Chondrocyte (in vitro differentiated cells): ENCODE results near the gene MRFAP1. TPM values are rescaled to one million over a fixed set of nuclear protein-coding genes. Genes with fewer than 3 reads are reported as not detected.

ENCODE experiments used
- DNase-seq: peaks from one replicate; pipeline ENCODE4 v3.0.0; 2021; ENCODE audit warnings: mixed read lengths, low spot score
- H3K27ac Mint-ChIP-seq: one replicate; pipeline ENCODE4 v1.8.0; 2021; ENCODE audit warnings: mild to moderate bottlenecking, moderate library complexity, mixed read lengths; ENCODE audit not compliant: unreplicated experiment
- H3K27me3 Mint-ChIP-seq: 2 replicates; pipeline ENCODE4 v1.8.0; 2021; ENCODE audit warnings: low read depth, mixed read lengths
- H3K36me3 Mint-ChIP-seq: 2 replicates; pipeline ENCODE4 v1.8.0; 2021; ENCODE audit warnings: low read depth, mixed read lengths
- H3K4me1 Mint-ChIP-seq: 2 replicates; pipeline ENCODE4 v1.8.0; 2021; ENCODE audit warnings: low read depth, mild to moderate bottlenecking, mixed read lengths
- H3K4me3 Mint-ChIP-seq: one replicate; pipeline ENCODE4 v1.8.0; 2021; ENCODE audit warnings: mild to moderate bottlenecking, moderate library complexity, mixed read lengths; ENCODE audit not compliant: unreplicated experiment
- H3K9me3 Mint-ChIP-seq: 2 replicates; pipeline ENCODE4 v1.8.0; 2021; ENCODE audit warnings: low read depth, mixed read lengths
- CTCF ChIP-seq: fragments of 200-600 bp; sonication (generic); IDR thresholded peaks from 2 replicates; pipeline ENCODE4 v1.5.0; 2021; ENCODE audit warnings: antibody characterized with exemption, mild to moderate bottlenecking, moderate library complexity
- total RNA-seq: library from RNA; stranded (reverse); gene quantifications from 3 replicates; pipeline ENCODE4 v1.2.1, GENCODE V29; 2021

The MRFAP1 gene
- total RNA-seq, 1 donor from 2014 or later = 250 TPM

GRCh38 chr4:6606465-6607235, 33.8 kb upstream of the MRFAP1 start:
- no peak overlapping the region for H3K4me3 Mint-ChIP-seq
- H3K4me1 Mint-ChIP-seq = no peaks in the 10 kb centered on the region
- DNase-seq = no peak
- H3K36me3 Mint-ChIP-seq = peaks cover 31% of the 10 kb centered on the region
- no peak for TF ChIP-seq CTCF
- H3K27me3 Mint-ChIP-seq = no peaks in the 10 kb centered on the region
- no peak overlapping the region for H3K27ac Mint-ChIP-seq
- H3K9me3 Mint-ChIP-seq = peaks cover 12% of the 10 kb centered on the region

GRCh38 chr4:6607368-6608055, 33.0 kb upstream of the MRFAP1 start:
- Mint-ChIP-seq H3K4me1 (no peaks in the 10 kb centered on the region), H3K27me3 (no peaks in the 10 kb centered on the region), H3K9me3 (peaks cover 12% of the 10 kb centered on the region), H3K27ac (no peak overlapping the region), H3K4me3 (no peak overlapping the region), H3K36me3 (peaks cover 35% of the 10 kb centered on the region)
- no peak for TF ChIP-seq CTCF
- no peak for DNase-seq

GRCh38 chr4:6608758-6609414, 31.6 kb upstream of the MRFAP1 start:
- peak; percentile 9 for TF ChIP-seq CTCF
- H3K27me3 Mint-ChIP-seq = no peaks in the 10 kb centered on the region
- peaks cover 32% of the 10 kb centered on the region for H3K36me3 Mint-ChIP-seq

GRCh38 chr4:6609415-6610079, 30.9 kb upstream of the MRFAP1 start:
- H3K4me1 Mint-ChIP-seq = no peaks in the 10 kb centered on the region
- H3K36me3 Mint-ChIP-seq = peaks cover 27% of the 10 kb centered on the region
- TF ChIP-seq CTCF = no peak
- no peaks in the 10 kb centered on the region for H3K27me3 Mint-ChIP-seq
- no peak for DNase-seq
- H3K27ac Mint-ChIP-seq = no peak overlapping the region
- H3K9me3 Mint-ChIP-seq = peaks cover 10% of the 10 kb centered on the region
- H3K4me3 Mint-ChIP-seq = no peak overlapping the region

More at GRCh38 chr4:6608758-6609414, 31.6 kb upstream of the MRFAP1 start:
- Mint-ChIP-seq H3K4me1 (no peaks in the 10 kb centered on the region), H3K9me3 (peaks cover 12% of the 10 kb centered on the region), H3K27ac (no peak overlapping the region), H3K4me3 (no peak overlapping the region)
- DNase-seq = no peak
